Ascending aorta (tissue), 2 donors: ENCODE measurements around the gene CAPN9. TPM values are rescaled to one million over a fixed set of nuclear protein-coding genes. Genes with fewer than 3 reads are reported as not detected.

ENCODE experiments used
- DNase-seq, 2 donors: peaks; one replicate each; pipeline ENCODE4 v3.0.0-alpha.2; 2019; ENCODE audit warnings: low spot score in 2 of 2
- H3K27ac ChIP-seq, 2 donors: fragments of 200-600 bp; sonication (generic); one replicate each; pipeline ENCODE4 v1.5.1; 2016 to 2017; ENCODE audit warnings: mild to moderate bottlenecking in 1 of 2
- H3K27me3 ChIP-seq: fragments of 200-600 bp; sonication (generic); one replicate; pipeline ENCODE4 v1.5.1; 2017
- H3K36me3 ChIP-seq, 2 donors: fragments of 200-600 bp; sonication (generic); one replicate each; pipeline ENCODE4 v1.5.1; 2016
- H3K4me1 ChIP-seq, 2 donors: fragments of 200-600 bp; sonication (generic); one replicate each; pipeline ENCODE4 v1.5.1; 2016 to 2017; ENCODE audit warnings: mild to moderate bottlenecking in 1 of 2
- H3K4me3 ChIP-seq, 2 donors: fragments of 200-600 bp; sonication (generic); one replicate each; pipeline ENCODE4 v1.5.1; 2016 to 2017; ENCODE audit warnings: mild to moderate bottlenecking in 1 of 2
- H3K9me3 ChIP-seq, 2 donors: fragments of 200-600 bp; sonication (generic); one replicate each; pipeline ENCODE4 v1.5.1; 2016
- intact Hi-C: fragments of 100-400 bp; cut with DNase I; formaldehyde crosslinking; loops from one replicate; pipeline ENCODE4 v1.15.1; 2023
- total RNA-seq: library from RNA; depleted of rRNA; stranded (reverse); fragments of >200 nt; gene quantifications from one replicate; pipeline ENCODE4 v1.1.0, GENCODE V29; 2016
- TF ChIP-seq, protein P1 (sequence below), 3 experiments: fragments of 200-600 bp in 2 of 3; fragments of 450-650 bp in 1 of 3; sonication (generic) in 2 of 3; IDR thresholded peaks; one replicate each; pipeline ENCODE4 v1.5.1; 2016 to 2019; ENCODE audit warnings: antibody characterized with exemption in 3 of 3, mild to moderate bottlenecking in 1 of 3, moderate library complexity in 1 of 3

The CAPN9 gene
- total RNA-seq, 1 donor from 2014 or later, result not detected

DNA sequence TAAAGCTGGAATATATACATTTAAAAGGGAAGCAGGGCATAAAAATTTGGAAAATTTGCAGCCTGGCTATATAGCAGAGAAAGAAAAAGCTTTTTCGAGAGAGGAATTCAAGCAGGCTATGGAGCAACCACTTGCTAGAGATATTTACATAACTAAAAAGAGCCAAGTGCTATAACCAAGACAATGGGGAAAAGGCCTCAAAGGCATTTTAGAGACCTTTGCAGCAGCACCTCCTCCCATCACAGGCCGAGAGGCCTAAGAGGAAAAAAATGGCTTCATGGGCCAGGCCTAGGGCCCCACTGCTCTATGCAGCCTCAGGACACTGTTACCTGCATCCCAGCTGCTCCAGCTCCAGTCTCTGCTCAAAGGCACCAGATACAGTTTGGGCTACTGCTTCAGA lies 37.0 kb downstream of the CAPN9 start:
- Histone ChIP-seq H3K4me3 (no peak overlapping the region), H3K9me3 (no peaks in the 10 kb centered on the region), H3K27me3 (no peaks in the 10 kb centered on the region), H3K27ac (no peak overlapping the region), H3K36me3 (no peaks in the 10 kb centered on the region), H3K4me1 (no peaks in the 10 kb centered on the region)
- no peak for DNase-seq
- intact Hi-C loops, result no loop called here
- TF ChIP-seq, protein P1, sequence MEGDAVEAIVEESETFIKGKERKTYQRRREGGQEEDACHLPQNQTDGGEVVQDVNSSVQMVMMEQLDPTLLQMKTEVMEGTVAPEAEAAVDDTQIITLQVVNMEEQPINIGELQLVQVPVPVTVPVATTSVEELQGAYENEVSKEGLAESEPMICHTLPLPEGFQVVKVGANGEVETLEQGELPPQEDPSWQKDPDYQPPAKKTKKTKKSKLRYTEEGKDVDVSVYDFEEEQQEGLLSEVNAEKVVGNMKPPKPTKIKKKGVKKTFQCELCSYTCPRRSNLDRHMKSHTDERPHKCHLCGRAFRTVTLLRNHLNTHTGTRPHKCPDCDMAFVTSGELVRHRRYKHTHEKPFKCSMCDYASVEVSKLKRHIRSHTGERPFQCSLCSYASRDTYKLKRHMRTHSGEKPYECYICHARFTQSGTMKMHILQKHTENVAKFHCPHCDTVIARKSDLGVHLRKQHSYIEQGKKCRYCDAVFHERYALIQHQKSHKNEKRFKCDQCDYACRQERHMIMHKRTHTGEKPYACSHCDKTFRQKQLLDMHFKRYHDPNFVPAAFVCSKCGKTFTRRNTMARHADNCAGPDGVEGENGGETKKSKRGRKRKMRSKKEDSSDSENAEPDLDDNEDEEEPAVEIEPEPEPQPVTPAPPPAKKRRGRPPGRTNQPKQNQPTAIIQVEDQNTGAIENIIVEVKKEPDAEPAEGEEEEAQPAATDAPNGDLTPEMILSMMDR (IDR thresholded peaks at IDR 0.05), result no peak

DNA sequence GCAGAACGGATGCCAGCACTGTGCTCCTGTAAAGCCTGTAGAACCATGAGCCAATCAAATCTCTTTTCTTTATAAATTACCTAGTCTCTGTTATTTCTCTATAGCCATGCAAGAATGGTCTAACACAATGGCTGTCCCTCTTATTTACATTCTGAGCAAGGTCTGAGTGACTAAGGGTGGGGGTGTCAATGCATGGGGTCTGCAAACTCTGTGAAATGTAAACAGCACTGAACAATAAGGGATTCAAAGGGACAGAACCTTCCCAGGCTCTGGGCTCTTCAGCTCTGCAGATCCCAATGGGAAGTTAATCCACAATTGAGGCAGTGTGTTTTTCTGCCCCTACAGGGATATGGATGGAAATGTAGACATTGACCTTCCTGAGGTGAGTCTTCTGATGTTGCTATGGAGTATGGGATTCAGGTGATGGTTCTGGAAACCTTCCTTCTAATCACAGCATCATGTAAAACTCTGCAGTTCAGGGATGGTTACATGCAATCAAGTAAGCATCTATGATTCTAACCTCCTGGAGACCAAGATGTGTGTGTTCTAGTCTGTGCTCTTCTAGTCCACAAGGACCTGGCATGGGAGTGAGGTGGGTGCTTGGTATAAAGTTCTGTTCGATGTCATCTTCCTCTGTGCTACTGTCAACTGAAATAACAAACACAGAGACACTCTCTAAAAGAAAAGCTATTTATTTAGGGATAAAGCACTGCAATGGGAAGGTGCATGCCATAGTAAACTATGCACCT lies 38.6 kb downstream of the CAPN9 start:
- no peaks in the 10 kb centered on the region for H3K36me3 ChIP-seq
- intact Hi-C loops, result no loop called here
- no peak overlapping the region for H3K4me3 ChIP-seq
- no peaks in the 10 kb centered on the region for H3K9me3 ChIP-seq
- H3K27me3 ChIP-seq, result no peaks in the 10 kb centered on the region
- no peak overlapping the region for H3K27ac ChIP-seq
- H3K4me1 ChIP-seq, result no peaks in the 10 kb centered on the region
- TF ChIP-seq, protein P1 (IDR thresholded peaks at IDR 0.05), result no peak
- no peak for DNase-seq

DNA sequence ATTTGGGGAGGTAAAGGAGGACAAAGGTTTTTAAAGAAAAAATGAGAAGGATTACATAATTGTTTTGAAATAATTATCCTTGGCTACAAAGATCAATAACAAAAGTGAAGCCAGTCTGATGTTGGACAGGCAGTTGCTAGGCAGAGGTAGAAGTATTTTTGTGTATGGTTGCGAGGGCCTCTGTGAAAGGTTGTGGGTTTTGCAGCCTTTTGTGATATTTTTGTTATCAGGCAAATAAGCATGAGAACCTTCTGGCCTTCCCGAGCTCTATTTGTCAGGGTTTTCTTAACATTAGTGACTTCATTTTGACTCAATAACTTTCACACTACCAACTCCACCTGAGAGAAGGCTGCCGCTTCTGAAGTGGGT lies 39.2 kb downstream of the CAPN9 start:
- Histone ChIP-seq H3K36me3 (no peaks in the 10 kb centered on the region), H3K9me3 (no peaks in the 10 kb centered on the region), H3K27me3 (no peaks in the 10 kb centered on the region), H3K4me3 (no peak overlapping the region), H3K27ac (no peak overlapping the region), H3K4me1 (no peaks in the 10 kb centered on the region)
- TF ChIP-seq, protein P1 (IDR thresholded peaks at IDR 0.05), result no peak
- intact Hi-C loops, result no loop called here
- DNase-seq, result no peak

DNA sequence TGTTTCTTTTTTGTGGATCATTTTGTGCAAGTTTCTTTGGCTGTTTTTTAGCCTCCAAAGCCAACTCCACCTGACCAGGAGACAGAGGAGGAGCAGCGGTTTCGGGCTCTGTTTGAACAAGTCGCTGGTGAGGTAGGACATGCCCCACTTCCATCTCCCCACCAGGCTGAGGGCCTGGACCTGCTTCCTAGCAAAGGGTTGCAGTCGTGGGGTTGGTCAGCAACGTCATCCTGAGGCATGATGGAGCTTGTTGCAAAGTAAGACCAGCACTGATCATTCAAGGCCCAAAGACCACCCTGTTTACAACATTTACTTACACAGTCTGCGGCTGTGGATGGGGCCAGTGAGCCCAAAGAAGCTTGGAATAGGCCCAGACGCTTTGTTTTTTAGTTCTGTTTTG lies 40.3 kb downstream of the CAPN9 start:
- H3K27me3 ChIP-seq, result no peaks in the 10 kb centered on the region
- TF ChIP-seq, protein P1 (IDR thresholded peaks at IDR 0.05), result no peak
- H3K27ac ChIP-seq, result no peak overlapping the region
- H3K4me3 ChIP-seq, result no peak overlapping the region
- no peaks in the 10 kb centered on the region for H3K4me1 ChIP-seq
- H3K36me3 ChIP-seq, result no peaks in the 10 kb centered on the region
- no peaks in the 10 kb centered on the region for H3K9me3 ChIP-seq
- no peak for DNase-seq
- intact Hi-C loops, result no loop called here

DNA sequence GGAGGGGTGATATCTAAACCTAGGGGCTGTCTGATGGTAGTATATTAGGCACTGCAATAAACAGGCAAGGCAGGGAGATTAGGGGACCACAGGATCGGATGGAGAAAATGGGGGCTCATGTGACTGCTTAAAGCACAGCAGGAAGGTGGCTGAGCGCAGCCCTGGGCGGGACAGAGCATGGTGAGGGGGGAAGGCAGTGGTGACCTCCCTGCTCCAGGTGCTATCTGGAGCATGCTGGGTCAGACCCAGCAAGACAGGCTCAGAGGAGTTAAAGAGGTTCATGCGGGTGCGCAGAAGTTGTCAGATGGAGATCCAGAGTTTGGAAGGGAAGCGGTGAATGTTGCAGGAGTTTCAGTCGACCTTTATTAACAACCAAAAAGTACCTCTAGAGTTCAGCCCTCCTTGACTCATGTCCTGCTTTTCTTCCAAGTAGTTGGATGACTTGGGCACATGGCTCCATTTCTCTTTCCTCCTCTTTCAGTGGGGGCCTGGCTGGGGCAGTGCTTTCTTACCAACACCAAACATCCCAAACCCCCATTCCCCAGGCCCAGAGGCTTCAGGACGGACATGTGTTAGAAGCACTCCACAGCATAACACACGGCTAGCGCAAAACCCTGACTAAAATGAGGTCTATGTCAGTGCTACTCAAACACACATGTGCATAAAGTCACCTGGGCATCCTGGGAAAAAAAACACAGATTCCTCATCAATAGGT lies 41.5 kb downstream of the CAPN9 start:
- Histone ChIP-seq H3K4me1 (no peaks in the 10 kb centered on the region), H3K27me3 (no peaks in the 10 kb centered on the region), H3K27ac (no peak overlapping the region), H3K4me3 (no peak overlapping the region), H3K36me3 (no peaks in the 10 kb centered on the region), H3K9me3 (no peaks in the 10 kb centered on the region)
- TF ChIP-seq, protein P1 (IDR thresholded peaks at IDR 0.05), result no peak
- intact Hi-C loops, result no loop called here
- DNase-seq, result no peak
